Skeletal muscle tissue (tissue), 4 donors: ENCODE data around the gene B3GALT6. TPM values are rescaled to one million over a fixed set of nuclear protein-coding genes. Genes with fewer than 3 reads are reported as not detected.

Experiments
- H3K27ac ChIP-seq: one replicate; pipeline ENCODE4 v1.7.0; 2013; ENCODE audit warnings: mild to moderate bottlenecking, low read depth, low read length, inconsistent platforms
- H3K27me3 ChIP-seq, 3 donors: one replicate each; pipeline ENCODE4 v1.7.0; 2013; ENCODE audit warnings: low read length in 3 of 3; ENCODE audit not compliant: control insufficient read depth in 3 of 3, insufficient read depth in 3 of 3
- H3K36me3 ChIP-seq, 3 donors: one replicate each; pipeline ENCODE4 v1.7.0; 2013; ENCODE audit warnings: low read length in 3 of 3; ENCODE audit not compliant: control insufficient read depth in 3 of 3, insufficient read depth in 3 of 3
- H3K4me1 ChIP-seq, 3 donors: one replicate each; pipeline ENCODE4 v1.7.0; 2013; ENCODE audit warnings: low read length in 3 of 3, mild to moderate bottlenecking in 3 of 3; ENCODE audit not compliant: control insufficient read depth in 3 of 3, insufficient read depth in 3 of 3
- H3K4me3 ChIP-seq, 3 donors: one replicate each; pipeline ENCODE4 v1.7.0; 2013; ENCODE audit warnings: low read length in 3 of 3
- H3K9ac ChIP-seq, 3 donors: one replicate each; pipeline ENCODE4 v1.7.0; 2013; ENCODE audit warnings: low read length in 3 of 3, mild to moderate bottlenecking in 3 of 3, moderate library complexity in 2 of 3, low read depth in 1 of 3
- H3K9me3 ChIP-seq, 3 donors: one replicate each; pipeline ENCODE4 v1.7.0; 2013; ENCODE audit warnings: low read length in 3 of 3; ENCODE audit not compliant: control insufficient read depth in 3 of 3
- total RNA-seq: library from RNA; depleted of rRNA; stranded (reverse); fragments of >200 nt; gene quantifications from one replicate; pipeline ENCODE4 v1.2.3, GENCODE V29; 2014
- donor health status: Osteomylitis.

The B3GALT6 gene
- total RNA-seq, 1 donor from 2014 or later, result 10.4 TPM

DNA sequence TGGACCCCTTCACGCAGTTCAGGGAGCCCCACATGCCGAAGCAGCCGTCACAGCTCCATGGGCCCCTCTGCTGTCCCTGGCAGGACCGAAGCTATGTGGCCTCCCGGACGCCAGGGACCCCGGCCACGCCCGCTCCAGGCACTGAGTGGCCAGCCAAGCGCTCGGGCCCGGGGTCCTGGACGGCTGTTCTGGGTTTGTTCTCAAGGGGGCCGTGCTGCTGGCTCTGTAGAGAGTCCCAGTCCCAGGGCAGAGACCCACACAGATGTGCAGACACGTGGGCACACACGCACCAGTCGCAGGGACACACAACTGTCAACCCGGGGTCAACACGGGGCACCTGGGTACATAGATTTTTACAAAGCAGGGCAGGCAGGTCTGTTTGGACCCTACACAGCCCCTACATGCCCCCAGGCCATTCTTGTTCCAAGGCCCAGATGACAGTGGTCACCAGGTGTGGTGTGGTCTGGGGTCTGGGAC lies 6.7 kb downstream of the B3GALT6 start:
- Histone ChIP-seq H3K9me3 (no peaks in the 10 kb centered on the region), H3K27ac (no peak overlapping the region), H3K4me3 (no peak overlapping the region), H3K4me1 (peaks cover 3 to 9% (median 8%) of the 10 kb centered on the region in 3 donors), H3K9ac (no peak overlapping the region), H3K36me3 (peaks cover 0 to 5% (median 0%) of the 10 kb centered on the region in 3 donors), H3K27me3 (peaks cover 33 to 47% (median 40%) of the 10 kb centered on the region in 3 donors)

DNA sequence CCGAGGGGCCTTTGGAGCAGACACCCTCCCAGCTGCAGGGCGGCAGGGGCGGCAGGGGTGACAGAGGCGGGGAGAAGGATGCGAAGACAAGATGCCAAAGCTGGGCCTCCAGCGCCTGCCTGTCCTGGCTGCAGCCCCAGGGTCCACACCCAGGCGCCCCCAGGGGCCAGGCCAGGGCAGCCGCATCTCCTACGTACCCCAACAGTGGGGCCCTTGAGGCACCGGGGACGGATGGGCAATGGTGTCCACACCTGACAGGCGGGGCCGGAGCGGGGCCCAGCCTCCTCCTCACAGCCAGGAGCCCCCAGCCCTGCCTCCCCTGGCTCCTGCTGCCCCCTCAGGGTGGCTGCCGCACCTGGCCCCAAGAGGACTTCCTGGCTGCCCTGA lies 7.2 kb downstream of the B3GALT6 start:
- Histone ChIP-seq H3K36me3 (peaks cover 0 to 5% (median 0%) of the 10 kb centered on the region in 3 donors), H3K4me1 (peaks cover 3 to 9% (median 8%) of the 10 kb centered on the region in 3 donors), H3K4me3 (no peak overlapping the region), H3K27ac (no peak overlapping the region), H3K9me3 (no peaks in the 10 kb centered on the region), H3K9ac (no peak overlapping the region), H3K27me3 (peaks cover 33 to 47% (median 40%) of the 10 kb centered on the region in 3 donors)

DNA sequence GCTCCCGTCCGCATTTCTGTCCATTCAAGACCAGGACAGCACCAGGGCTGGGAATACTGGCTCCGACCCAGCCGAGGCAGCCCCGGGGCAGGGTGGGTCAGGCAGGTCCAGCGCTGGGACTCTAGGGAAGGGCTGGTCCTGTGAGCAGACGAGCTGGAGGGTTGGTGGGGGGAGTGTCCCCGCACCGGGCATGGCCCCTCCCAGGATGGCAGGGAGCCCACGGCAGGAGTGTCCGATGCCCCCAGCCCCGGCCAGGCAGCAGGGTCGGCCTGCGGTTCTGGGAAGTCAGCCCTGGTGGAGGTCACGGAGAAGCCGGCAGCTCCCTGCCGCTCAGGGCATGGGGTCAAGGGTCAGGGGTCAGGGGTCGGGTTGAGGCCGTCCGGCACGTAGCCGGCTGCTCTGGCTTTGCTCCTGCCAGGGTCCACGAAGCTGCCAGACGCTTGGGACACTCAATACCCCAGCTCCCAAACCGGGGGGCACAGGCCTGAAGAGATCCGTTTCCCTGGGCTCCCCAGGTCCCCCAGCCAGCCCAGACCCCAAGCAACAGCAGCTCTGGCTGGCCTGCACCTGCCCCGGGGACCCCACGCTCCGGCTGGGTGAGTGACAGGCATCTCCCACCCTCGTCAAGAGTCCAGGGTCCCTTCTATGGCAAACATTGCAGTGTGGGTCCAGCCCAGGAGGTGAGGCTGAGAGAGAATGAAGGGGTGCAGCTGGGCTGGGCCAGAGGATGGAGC lies 7.7 kb downstream of the B3GALT6 start:
- no peak overlapping the region for H3K27ac ChIP-seq
- H3K9ac ChIP-seq, result no peak overlapping the region
- no peaks in the 10 kb centered on the region for H3K9me3 ChIP-seq
- peaks cover 3 to 9% (median 8%) of the 10 kb centered on the region in 3 donors for H3K4me1 ChIP-seq
- H3K4me3 ChIP-seq, result no peak overlapping the region
- peaks cover 33 to 47% (median 40%) of the 10 kb centered on the region in 3 donors for H3K27me3 ChIP-seq
- no peaks in the 10 kb centered on the region for H3K36me3 ChIP-seq

GRCh38 chr1:1240348-1240732 lies 8.3 kb downstream of the B3GALT6 start:
- no peaks in the 10 kb centered on the region for H3K9me3 ChIP-seq
- no peaks in the 10 kb centered on the region for H3K36me3 ChIP-seq
- H3K9ac ChIP-seq, result no peak overlapping the region
- peaks cover 33 to 48% (median 40%) of the 10 kb centered on the region in 3 donors for H3K27me3 ChIP-seq
- no peak overlapping the region for H3K4me3 ChIP-seq
- no peak overlapping the region for H3K27ac ChIP-seq
- H3K4me1 ChIP-seq, result peaks cover 3 to 9% (median 8%) of the 10 kb centered on the region in 3 donors

- Histone ChIP-seq H3K9ac (no peak overlapping the region), H3K36me3 (no peaks in the 10 kb centered on the region), H3K9me3 (no peaks in the 10 kb centered on the region), H3K4me3 (no peak overlapping the region), H3K27me3 (peaks cover 36 to 55% (median 45%) of the 10 kb centered on the region in 3 donors), H3K27ac (no peak overlapping the region), H3K4me1 (peaks cover 3 to 9% (median 8%) of the 10 kb centered on the region in 3 donors)
Observed at GRCh38 chr1:1240822-1241587, 9.0 kb downstream of the B3GALT6 start.

DNA sequence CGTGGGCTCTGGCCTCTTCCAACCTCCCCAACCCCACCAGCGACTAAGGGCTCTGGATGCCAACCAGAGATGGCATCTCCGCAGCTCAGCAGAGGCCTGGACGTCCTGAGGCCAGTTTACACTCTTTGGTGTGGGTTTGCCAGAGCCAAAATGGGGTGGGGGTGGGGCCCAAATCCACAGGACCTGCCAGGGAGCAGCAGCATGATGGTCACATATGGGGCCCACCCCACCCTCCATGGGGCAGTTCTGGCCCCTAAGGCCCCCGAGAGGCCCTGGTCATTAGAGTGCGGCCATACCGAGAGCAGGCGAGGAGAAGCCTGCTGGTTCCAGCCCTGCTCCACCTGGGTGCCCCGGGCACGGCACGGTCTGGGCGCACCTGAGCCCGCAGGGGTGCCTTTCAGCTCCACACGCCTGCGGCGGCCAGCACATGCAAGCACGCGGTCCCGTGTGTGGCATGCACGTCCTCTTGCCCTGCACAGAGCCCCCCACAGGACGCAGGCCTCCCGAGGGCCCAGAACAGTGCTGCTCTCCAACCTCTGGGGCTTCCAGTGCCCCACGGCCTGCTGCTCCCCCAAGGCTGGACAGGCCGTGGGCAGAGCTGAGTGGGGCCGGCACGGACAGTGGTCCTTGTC lies 9.7 kb downstream of the B3GALT6 start:
- H3K27me3 ChIP-seq, result peaks cover 36 to 59% (median 51%) of the 10 kb centered on the region in 3 donors

GRCh38 chr1:1242461-1243265 lies 10.6 kb downstream of the B3GALT6 start:
- peaks cover 35 to 59% (median 52%) of the 10 kb centered on the region in 3 donors for H3K27me3 ChIP-seq
- peaks cover 3 to 9% (median 4%) of the 10 kb centered on the region in 3 donors for H3K4me1 ChIP-seq

More for the DNA sequence above, 9.7 kb downstream of the B3GALT6 start:
- no peak overlapping the region for H3K27ac ChIP-seq
- H3K9ac ChIP-seq, result no peak overlapping the region
- H3K4me3 ChIP-seq, result no peak overlapping the region
- H3K4me1 ChIP-seq, result peaks cover 3 to 9% (median 8%) of the 10 kb centered on the region in 3 donors
- H3K36me3 ChIP-seq, result no peaks in the 10 kb centered on the region
- no peaks in the 10 kb centered on the region for H3K9me3 ChIP-seq

GRCh38 chr1:1243266-1243660 lies 11.2 kb downstream of the B3GALT6 start:
- Histone ChIP-seq H3K27me3 (peaks cover 33 to 57% (median 48%) of the 10 kb centered on the region in 3 donors), H3K27ac (no peak overlapping the region), H3K9me3 (no peaks in the 10 kb centered on the region), H3K36me3 (no peaks in the 10 kb centered on the region), H3K9ac (no peak overlapping the region), H3K4me3 (no peak overlapping the region), H3K4me1 (peaks cover under 1 to 7% (median 3%) of the 10 kb centered on the region in 3 donors)

More at GRCh38 chr1:1242461-1243265, 10.6 kb downstream of the B3GALT6 start:
- no peak overlapping the region for H3K4me3 ChIP-seq
- H3K36me3 ChIP-seq, result no peaks in the 10 kb centered on the region
- H3K9ac ChIP-seq, result no peak overlapping the region
- no peaks in the 10 kb centered on the region for H3K9me3 ChIP-seq
- no peak overlapping the region for H3K27ac ChIP-seq

- Histone ChIP-seq H3K27me3 (peaks cover 28 to 52% (median 43%) of the 10 kb centered on the region in 3 donors), H3K4me3 (peak overlapping the region in 1 of 3 donors; percentile 41), H3K27ac (no peak overlapping the region)
Observed at GRCh38 chr1:1243807-1244191, 11.8 kb downstream of the B3GALT6 start.

More at GRCh38 chr1:1243807-1244191, 11.8 kb downstream of the B3GALT6 start:
- peaks cover 0 to 4% (median 2%) of the 10 kb centered on the region in 3 donors for H3K4me1 ChIP-seq
- no peaks in the 10 kb centered on the region for H3K36me3 ChIP-seq
- H3K9ac ChIP-seq, result no peak overlapping the region
- H3K9me3 ChIP-seq, result no peaks in the 10 kb centered on the region
